ENCODE data around the gene MCRS1.

DNA sequence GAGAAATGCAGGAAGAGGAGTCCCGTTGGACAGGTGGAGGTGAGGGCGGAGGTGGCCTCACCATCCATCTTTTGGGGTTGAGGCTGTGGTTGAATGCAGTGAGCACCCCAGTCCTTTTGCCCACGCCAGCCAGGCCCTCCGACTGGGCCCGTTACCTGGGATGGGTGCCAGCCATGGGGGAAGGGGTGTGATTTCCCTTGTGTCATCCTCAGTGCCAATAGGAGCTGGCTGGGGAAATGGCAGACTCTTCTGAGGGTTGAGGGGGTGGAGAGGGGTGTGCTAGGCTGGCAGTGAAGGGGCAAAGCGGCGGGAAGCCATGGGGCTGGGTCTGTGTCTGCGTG is 19.5 kb downstream of the MCRS1 start:
- TF ChIP-seq, protein P1, sequence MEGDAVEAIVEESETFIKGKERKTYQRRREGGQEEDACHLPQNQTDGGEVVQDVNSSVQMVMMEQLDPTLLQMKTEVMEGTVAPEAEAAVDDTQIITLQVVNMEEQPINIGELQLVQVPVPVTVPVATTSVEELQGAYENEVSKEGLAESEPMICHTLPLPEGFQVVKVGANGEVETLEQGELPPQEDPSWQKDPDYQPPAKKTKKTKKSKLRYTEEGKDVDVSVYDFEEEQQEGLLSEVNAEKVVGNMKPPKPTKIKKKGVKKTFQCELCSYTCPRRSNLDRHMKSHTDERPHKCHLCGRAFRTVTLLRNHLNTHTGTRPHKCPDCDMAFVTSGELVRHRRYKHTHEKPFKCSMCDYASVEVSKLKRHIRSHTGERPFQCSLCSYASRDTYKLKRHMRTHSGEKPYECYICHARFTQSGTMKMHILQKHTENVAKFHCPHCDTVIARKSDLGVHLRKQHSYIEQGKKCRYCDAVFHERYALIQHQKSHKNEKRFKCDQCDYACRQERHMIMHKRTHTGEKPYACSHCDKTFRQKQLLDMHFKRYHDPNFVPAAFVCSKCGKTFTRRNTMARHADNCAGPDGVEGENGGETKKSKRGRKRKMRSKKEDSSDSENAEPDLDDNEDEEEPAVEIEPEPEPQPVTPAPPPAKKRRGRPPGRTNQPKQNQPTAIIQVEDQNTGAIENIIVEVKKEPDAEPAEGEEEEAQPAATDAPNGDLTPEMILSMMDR (IDR thresholded peaks at IDR 0.05): no peak
- TF ChIP-seq POLR2A (IDR thresholded peaks at IDR 0.05): no peak
